ENCODE data around the gene METTL16.

DNA sequence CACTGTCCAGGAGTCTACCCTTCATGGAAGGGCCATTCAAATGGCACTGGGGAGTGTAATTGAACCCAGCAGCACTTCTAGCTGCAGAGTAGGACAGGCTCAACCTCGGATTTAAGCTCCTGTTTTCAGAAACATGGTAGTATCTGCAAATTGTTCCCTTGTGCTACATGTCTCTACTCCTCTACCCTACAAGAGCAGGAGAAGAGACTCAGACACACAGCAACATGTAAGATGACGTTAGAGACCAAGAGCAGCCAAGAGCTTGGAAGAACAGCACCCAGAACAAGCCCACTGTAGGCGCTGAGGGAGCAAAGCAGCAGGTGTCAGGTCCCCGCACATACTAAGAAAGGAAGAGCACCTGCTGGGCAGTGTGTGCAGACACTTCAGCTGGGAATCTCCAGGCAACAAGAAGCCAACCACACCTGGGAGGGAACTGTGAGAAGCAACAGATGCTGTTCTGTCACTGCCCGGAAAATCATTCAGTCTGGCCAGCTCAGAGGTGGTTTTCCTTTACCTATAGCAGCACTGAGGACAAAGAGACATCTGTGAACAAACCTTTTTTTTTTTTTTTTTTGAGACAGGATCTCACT lies 75.3 kb downstream of the METTL16 start:
- TF ChIP-seq CTCF (IDR thresholded peaks at IDR 0.05 in 2 of 3, conservative IDR thresholded peaks at IDR 0.05 in 1 of 3; ENCODE audit: borderline replicate concordance in 1 of 3, insufficient read depth in 1 of 3, low read depth in 2 of 3, low read length in 2 of 3) (no peak), EZH2 (IDR thresholded peaks at IDR 0.05) (no peak), POLR2AphosphoS5 (IDR thresholded peaks at IDR 0.05; ENCODE audit: low read depth, low read length) (no peak), POLR2A (IDR thresholded peaks at IDR 0.05; ENCODE audit: borderline replicate concordance, extremely low read depth, insufficient read depth, insufficient read length) (no peak), CBX3 (IDR thresholded peaks at IDR 0.05; ENCODE audit: low read depth) (no peak), EGR1 (IDR thresholded peaks at IDR 0.05; ENCODE audit: low read depth) (no peak), TCF7L2 (IDR thresholded peaks at IDR 0.05; ENCODE audit: borderline replicate concordance, extremely low read depth, insufficient read depth, insufficient read length) (no peak), YY1 (IDR thresholded peaks at IDR 0.05; ENCODE audit: extremely low read depth, insufficient replicate concordance, low read depth, low read length) (no peak), EZH2phosphoT487 (IDR thresholded peaks at IDR 0.05; ENCODE audit: borderline replicate concordance) (no peak), ZBTB33 (IDR thresholded peaks at IDR 0.05; ENCODE audit: extremely low read depth, insufficient replicate concordance, low read length) (no peak), SIN3A (IDR thresholded peaks at IDR 0.05; ENCODE audit: low read depth) (no peak), JUND (IDR thresholded peaks at IDR 0.05) (no peak)

Data from HCT116 (cell line).